Coronary artery (tissue), 2 donors: ENCODE data around the gene GRID2.

Experiments
- DNase-seq: peaks from one replicate; pipeline ENCODE4 v3.0.0-alpha.2; 2017; ENCODE audit warnings: low spot score
- H3K27ac ChIP-seq, 2 donors: fragments of 200-600 bp; sonication (generic); one replicate each; pipeline ENCODE4 v1.5.1; 2016 to 2019
- H3K4me3 ChIP-seq: fragments of 200-600 bp; sonication (generic); 2 replicates; pipeline ENCODE4 v1.5.1; 2016; ENCODE audit warnings: mild to moderate bottlenecking, moderate library complexity
- CTCF ChIP-seq: fragments of 200-600 bp; sonication (generic); IDR thresholded peaks from one replicate; pipeline ENCODE4 v1.5.1; 2019; ENCODE audit warnings: antibody characterized with exemption

GRID2 gene

GRCh38 chr4:93103042-93103441 lies 799.3 kb downstream of the GRID2 start:
- Histone ChIP-seq H3K27ac (no peak overlapping the region), H3K4me3 (no peak overlapping the region)
- TF ChIP-seq CTCF, result no peak
- no peak for DNase-seq

- no peak for DNase-seq
- no peak for TF ChIP-seq CTCF
- Histone ChIP-seq H3K4me3 (no peak overlapping the region), H3K27ac (no peak overlapping the region)
These were observed 812.9 kb downstream of the GRID2 start for GRCh38 chr4:93116624-93117023.

- TF ChIP-seq CTCF, result no peak
- H3K4me3 ChIP-seq, result no peak overlapping the region
These were observed 823.7 kb downstream of the GRID2 start for GRCh38 chr4:93127489-93127888.

GRCh38 chr4:93132631-93133030 lies 828.9 kb downstream of the GRID2 start:
- H3K27ac ChIP-seq, result no peak overlapping the region
- TF ChIP-seq CTCF, result no peak
- DNase-seq, result no peak
- no peak overlapping the region for H3K4me3 ChIP-seq

More at GRCh38 chr4:93127489-93127888, 823.7 kb downstream of the GRID2 start:
- no peak overlapping the region for H3K27ac ChIP-seq
- DNase-seq, result no peak

GRCh38 chr4:93139118-93139517 lies 835.4 kb downstream of the GRID2 start:
- DNase-seq, result no peak
- no peak for TF ChIP-seq CTCF
- H3K4me3 ChIP-seq, result no peak overlapping the region
- no peak overlapping the region for H3K27ac ChIP-seq

GRCh38 chr4:93143902-93144301 lies 840.1 kb downstream of the GRID2 start:
- no peak for DNase-seq
- H3K4me3 ChIP-seq, result no peak overlapping the region
- no peak overlapping the region for H3K27ac ChIP-seq
- TF ChIP-seq CTCF, result no peak

- H3K27ac ChIP-seq, result no peak overlapping the region
- no peak overlapping the region for H3K4me3 ChIP-seq
- no peak for DNase-seq
- TF ChIP-seq CTCF, result no peak
These were observed 840.9 kb downstream of the GRID2 start for GRCh38 chr4:93144644-93145043.
